GM23338 (cell line): ENCODE results near the gene DCLK1. TPM values are rescaled to one million over a fixed set of nuclear protein-coding genes. Genes with fewer than 3 reads are reported as not detected.

Experiments
- ATAC-seq: fragments of 200-7000 bp; cut with Tn5 transposase; 3 replicates; pipeline ENCODE4 v1.9.1; 2020
- DNase-seq: peaks from one replicate; pipeline ENCODE4 v3.0.0-alpha.2; 2015; ENCODE audit warnings: low spot score
- H2AFZ ChIP-seq: fragments of 200-600 bp; sonication (generic); 2 replicates; pipeline ENCODE4 v1.8.0; 2016; ENCODE audit warnings: antibody characterized with exemption, mild to moderate bottlenecking, moderate library complexity
- H3F3A ChIP-seq: fragments of 200-600 bp; sonication (generic); replicated peaks from 2 replicates; pipeline ENCODE4 v1.8.0; 2017; ENCODE audit warnings: antibody characterized with exemption, mixed run types, low read depth
- H3K27ac ChIP-seq: fragments of 200-600 bp; sonication (generic); 2 replicates; pipeline ENCODE4 v1.6.1; 2016; ENCODE audit warnings: low read depth
- H3K27me3 ChIP-seq: fragments of 200-600 bp; sonication (generic); 2 replicates; pipeline ENCODE4 v1.8.0; 2016; ENCODE audit warnings: mild to moderate bottlenecking, mixed run types, moderate library complexity; ENCODE audit not compliant: insufficient read depth
- H3K36me3 ChIP-seq: fragments of 200-600 bp; sonication (generic); 2 replicates; pipeline ENCODE4 v1.8.0; 2016; ENCODE audit warnings: mild to moderate bottlenecking; ENCODE audit not compliant: insufficient read depth
- H3K4me1 ChIP-seq: fragments of 200-600 bp; sonication (generic); 2 replicates; pipeline ENCODE4 v1.8.0; 2016; ENCODE audit warnings: mild to moderate bottlenecking, moderate library complexity; ENCODE audit not compliant: insufficient read depth
- H3K4me2 ChIP-seq: fragments of 200-600 bp; sonication (generic); 2 replicates; pipeline ENCODE4 v1.7.1; 2017; ENCODE audit warnings: mixed run types
- H3K4me3 ChIP-seq: fragments of 200-600 bp; sonication (generic); 2 replicates; pipeline ENCODE4 v1.6.1; 2016; ENCODE audit warnings: mixed run types
- H3K79me2 ChIP-seq: fragments of 200-600 bp; sonication (generic); replicated peaks from 2 replicates; pipeline ENCODE4 v1.8.0; 2017; ENCODE audit warnings: mild to moderate bottlenecking; ENCODE audit not compliant: insufficient read depth
- H3K9me2 ChIP-seq: fragments of 200-600 bp; sonication (generic); 2 replicates; pipeline ENCODE4 v1.8.0; 2017; ENCODE audit not compliant: insufficient read depth
- H4K20me1 ChIP-seq: fragments of 200-600 bp; sonication (generic); replicated peaks from 2 replicates; pipeline ENCODE4 v1.8.0; 2017; ENCODE audit warnings: mild to moderate bottlenecking; ENCODE audit not compliant: insufficient read depth
- H3K27ac Mint-ChIP-seq: 2 replicates; pipeline ENCODE4 v1.8.0; 2020; ENCODE audit warnings: inconsistent platforms, mild to moderate bottlenecking, moderate library complexity, mixed read lengths
- H3K27me3 Mint-ChIP-seq: 3 replicates; pipeline ENCODE4 v1.8.0; 2022; ENCODE audit warnings: low read depth, mild to moderate bottlenecking, moderate library complexity, mixed read lengths, inconsistent platforms; ENCODE audit not compliant: insufficient read depth, poor library complexity
- H3K36me3 Mint-ChIP-seq: 3 replicates; pipeline ENCODE4 v1.8.0; 2021; ENCODE audit warnings: low read depth, mild to moderate bottlenecking, inconsistent platforms, moderate library complexity, mixed read lengths
- H3K4me1 Mint-ChIP-seq: 3 replicates; pipeline ENCODE4 v1.8.0; 2020; ENCODE audit warnings: mild to moderate bottlenecking, inconsistent platforms, mixed read lengths
- H3K4me3 Mint-ChIP-seq: 3 replicates; pipeline ENCODE4 v1.8.0; 2021; ENCODE audit warnings: moderate library complexity, mild to moderate bottlenecking, inconsistent platforms, mixed read lengths
- H3K9me3 Mint-ChIP-seq: 3 replicates; pipeline ENCODE4 v1.8.0; 2020; ENCODE audit warnings: moderate library complexity, mild to moderate bottlenecking, inconsistent platforms, mixed read lengths
- CREB1 ChIP-seq: fragments of 250-450 bp; sonication (Bioruptor Pico); IDR thresholded peaks from 2 replicates; pipeline ENCODE4 v1.5.0; 2020; ENCODE audit warnings: low read depth, mild to moderate bottlenecking, moderate library complexity
- CTCF ChIP-seq, 2 experiments: fragments of 200-600 bp in 1 of 2; sonication (generic) in 1 of 2; conservative IDR thresholded peaks; 2 replicates each; pipeline versions ENCODE4 v1.5.1 to v1.6.1; 2016 to 2017; ENCODE audit warnings: antibody characterized with exemption in 2 of 2, low read depth in 2 of 2, mild to moderate bottlenecking in 2 of 2, moderate library complexity in 1 of 2
- EZH2 ChIP-seq: fragments of 200-600 bp; sonication (generic); IDR thresholded peaks from one replicate; pipeline ENCODE4 v1.8.0; 2017; ENCODE audit warnings: antibody characterized with exemption, mild to moderate bottlenecking, low read depth; ENCODE audit not compliant: unreplicated experiment
- EZH2phosphoT487 ChIP-seq: fragments of 200-600 bp; sonication (generic); IDR thresholded peaks from one replicate; pipeline ENCODE4 v1.8.1; 2018; ENCODE audit warnings: antibody characterized with exemption; ENCODE audit not compliant: unreplicated experiment
- JUNB ChIP-seq: IDR thresholded peaks from one replicate; pipeline ENCODE4 v1.6.1; 2016; ENCODE audit warnings: antibody characterized with exemption; ENCODE audit not compliant: unreplicated experiment
- NANOG ChIP-seq: IDR thresholded peaks from 2 replicates; pipeline ENCODE4 v1.6.1; 2016; ENCODE audit warnings: antibody characterized with exemption, borderline replicate concordance
- POLR2AphosphoS5 ChIP-seq: IDR thresholded peaks from 2 replicates; pipeline ENCODE4 v1.6.1; 2016; ENCODE audit warnings: antibody characterized with exemption, low read depth
- STAT1 ChIP-seq: IDR thresholded peaks from one replicate; pipeline ENCODE4 v1.6.1; 2016; ENCODE audit warnings: antibody characterized with exemption; ENCODE audit not compliant: unreplicated experiment
- ZNF114 ChIP-seq: fragments of 250-450 bp; sonication (Bioruptor Pico); IDR thresholded peaks from 2 replicates; pipeline ENCODE4 v1.5.0; 2020; ENCODE audit warnings: mild to moderate bottlenecking, moderate library complexity
- ZNF331 ChIP-seq: fragments of 250-450 bp; sonication (Bioruptor Pico); IDR thresholded peaks from 2 replicates; pipeline ENCODE4 v1.5.0; 2020; ENCODE audit warnings: low read depth, mild to moderate bottlenecking, moderate library complexity
- polyA plus RNA-seq: library from polyadenylated mRNA; unstranded; fragments of >200 nt; fragmentation: Nextera tagmentation; extraction: Ambion mirVana; gene quantifications from 2 replicates; pipeline ENCODE4 v1.2.1, GENCODE V29; 2016
- total RNA-seq: library from RNA; depleted of rRNA; stranded (reverse); fragments of >200 nt; shearing (Covaris generic); gene quantifications from 2 replicates; pipeline ENCODE4 v1.2.3, GENCODE V29; 2014
- TF ChIP-seq, protein P1 (sequence below): IDR thresholded peaks from one replicate; pipeline ENCODE4 v1.6.1; 2018; ENCODE audit warnings: antibody characterized with exemption; ENCODE audit not compliant: unreplicated experiment

The DCLK1 gene
- total and polyA plus RNA-seq, 2 experiments from 2014 or later, result 13.1 to 57.7 TPM

- no peaks in the 10 kb centered on the region; the same call in 1 of the 2 replicates for H3K36me3 ChIP-seq
- H3K9me2 ChIP-seq, result no peaks in the 10 kb centered on the region
- TF ChIP-seq STAT1, result no peak
- TF ChIP-seq CTCF (conservative IDR thresholded peaks at IDR 0.05; ENCODE audit: low read depth in 2 of 2), result peak in 1 of 2 experiments; percentile 22; a peak in 1 of 4 replicates
- no peaks in the 10 kb centered on the region for H3K36me3 Mint-ChIP-seq
- no peak overlapping the region for H3K27ac ChIP-seq
- peaks cover 27% of the 10 kb centered on the region for H3K27me3 ChIP-seq
- H3K27me3 Mint-ChIP-seq, result peaks cover 17% of the 10 kb centered on the region
- H3K27ac Mint-ChIP-seq, result no peak overlapping the region
- H3K4me3 Mint-ChIP-seq, result no peak overlapping the region
- DNase-seq (peak; percentile 13), ATAC-seq (no peak)
- H3F3A ChIP-seq, result peaks cover 4% of the 10 kb centered on the region; the same call in 1 of the 2 replicates
- peaks cover 7% of the 10 kb centered on the region for H3K4me1 Mint-ChIP-seq
- peaks cover 28% of the 10 kb centered on the region for H3K79me2 ChIP-seq
- H2AFZ ChIP-seq, result no peak overlapping the region
- no peaks in the 10 kb centered on the region; the same call in 1 of the 2 replicates for H4K20me1 ChIP-seq
- no peak overlapping the region for H3K4me3 ChIP-seq
- H3K4me1 ChIP-seq, result peaks cover 12% of the 10 kb centered on the region
- H3K9me3 Mint-ChIP-seq, result no peaks in the 10 kb centered on the region; the same call in 2 of the 3 replicates
- no peak overlapping the region for H3K4me2 ChIP-seq
Measured at GRCh38 chr13:36125841-36126240, 5.3 kb downstream of the DCLK1 start.

DNA sequence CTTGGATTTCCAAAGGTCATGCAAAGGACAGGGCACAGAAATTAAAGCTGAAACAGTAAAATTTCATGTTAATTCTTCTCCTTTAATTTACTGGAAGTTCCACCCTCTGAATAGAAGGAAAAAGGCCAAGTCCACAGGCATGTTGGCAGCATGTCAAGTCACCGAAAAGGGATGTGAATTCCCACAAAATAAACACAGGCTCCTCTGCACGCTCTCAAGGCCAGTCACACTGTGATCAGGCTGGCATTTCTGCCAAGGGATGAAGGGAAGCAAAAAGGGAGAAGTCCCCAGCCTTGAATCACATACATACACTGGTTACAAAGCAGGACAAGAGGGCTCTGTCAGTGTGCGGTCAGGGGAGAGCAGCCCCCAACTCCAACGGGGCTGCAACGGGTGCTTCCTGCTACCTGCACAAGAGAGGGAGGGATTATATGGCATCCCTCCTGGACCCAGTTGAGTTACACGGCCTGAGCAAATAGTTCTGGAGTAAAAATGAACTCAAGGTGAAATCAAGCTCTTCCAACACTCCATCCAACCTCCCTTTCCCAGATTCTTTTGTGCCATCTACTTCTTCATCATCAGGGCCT is 6.9 kb downstream of the DCLK1 start:
- Histone ChIP-seq H3K36me3 (no peaks in the 10 kb centered on the region; the same call in 1 of the 2 replicates), H3K9me2 (no peaks in the 10 kb centered on the region), H3F3A (no peaks in the 10 kb centered on the region), H3K27ac (no peak overlapping the region), H3K4me3 (no peak overlapping the region), H2AFZ (no peak overlapping the region), H3K4me1 (peaks cover under 1% of the 10 kb centered on the region; the same call in 1 of the 2 replicates), H3K79me2 (peaks cover 20% of the 10 kb centered on the region), H4K20me1 (no peaks in the 10 kb centered on the region; the same call in 1 of the 2 replicates), H3K4me2 (no peak overlapping the region), H3K27me3 (peaks cover 15% of the 10 kb centered on the region)
- DNase-seq (no peak), ATAC-seq (no peak)
- H3K4me1 Mint-ChIP-seq, result no peaks in the 10 kb centered on the region
- H3K36me3 Mint-ChIP-seq, result no peaks in the 10 kb centered on the region
- no peaks in the 10 kb centered on the region for H3K9me3 Mint-ChIP-seq
- no peak overlapping the region for H3K27ac Mint-ChIP-seq
- H3K27me3 Mint-ChIP-seq, result peaks cover 3% of the 10 kb centered on the region
- H3K4me3 Mint-ChIP-seq, result no peak overlapping the region
- TF ChIP-seq JUNB, result no peak
- TF ChIP-seq ZNF114 (CRISPR knock-in tag), result no peak
- no peak for TF ChIP-seq CREB1
- TF ChIP-seq, protein P1, sequence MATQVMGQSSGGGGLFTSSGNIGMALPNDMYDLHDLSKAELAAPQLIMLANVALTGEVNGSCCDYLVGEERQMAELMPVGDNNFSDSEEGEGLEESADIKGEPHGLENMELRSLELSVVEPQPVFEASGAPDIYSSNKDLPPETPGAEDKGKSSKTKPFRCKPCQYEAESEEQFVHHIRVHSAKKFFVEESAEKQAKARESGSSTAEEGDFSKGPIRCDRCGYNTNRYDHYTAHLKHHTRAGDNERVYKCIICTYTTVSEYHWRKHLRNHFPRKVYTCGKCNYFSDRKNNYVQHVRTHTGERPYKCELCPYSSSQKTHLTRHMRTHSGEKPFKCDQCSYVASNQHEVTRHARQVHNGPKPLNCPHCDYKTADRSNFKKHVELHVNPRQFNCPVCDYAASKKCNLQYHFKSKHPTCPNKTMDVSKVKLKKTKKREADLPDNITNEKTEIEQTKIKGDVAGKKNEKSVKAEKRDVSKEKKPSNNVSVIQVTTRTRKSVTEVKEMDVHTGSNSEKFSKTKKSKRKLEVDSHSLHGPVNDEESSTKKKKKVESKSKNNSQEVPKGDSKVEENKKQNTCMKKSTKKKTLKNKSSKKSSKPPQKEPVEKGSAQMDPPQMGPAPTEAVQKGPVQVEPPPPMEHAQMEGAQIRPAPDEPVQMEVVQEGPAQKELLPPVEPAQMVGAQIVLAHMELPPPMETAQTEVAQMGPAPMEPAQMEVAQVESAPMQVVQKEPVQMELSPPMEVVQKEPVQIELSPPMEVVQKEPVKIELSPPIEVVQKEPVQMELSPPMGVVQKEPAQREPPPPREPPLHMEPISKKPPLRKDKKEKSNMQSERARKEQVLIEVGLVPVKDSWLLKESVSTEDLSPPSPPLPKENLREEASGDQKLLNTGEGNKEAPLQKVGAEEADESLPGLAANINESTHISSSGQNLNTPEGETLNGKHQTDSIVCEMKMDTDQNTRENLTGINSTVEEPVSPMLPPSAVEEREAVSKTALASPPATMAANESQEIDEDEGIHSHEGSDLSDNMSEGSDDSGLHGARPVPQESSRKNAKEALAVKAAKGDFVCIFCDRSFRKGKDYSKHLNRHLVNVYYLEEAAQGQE, result no peak
- no peak for TF ChIP-seq CTCF (conservative IDR thresholded peaks at IDR 0.05; ENCODE audit: low read depth in 2 of 2)
- no peak for TF ChIP-seq EZH2phosphoT487
- no peak for TF ChIP-seq ZNF331 (CRISPR knock-in tag)
- no peak for TF ChIP-seq POLR2AphosphoS5
- no peak for TF ChIP-seq NANOG
- TF ChIP-seq EZH2, result no peak
